Activated CD4-positive, alpha-beta T cell treated with anti-CD3 and anti-CD28 coated beads, Interleukin-2, amount 50 U/mL, for 1 hour (primary cell): Measurements from ENCODE around the gene SEMA3A.
"Not testable (repeated sequence)": the region's sequence is repeated elsewhere in the genome, so short reads cannot be mapped to it uniquely, and the experiment has no call there.

Experiments
- DNase-seq: peaks from one replicate; pipeline ENCODE4 v3.0.0-alpha.2; 2020

The SEMA3A gene

DNA sequence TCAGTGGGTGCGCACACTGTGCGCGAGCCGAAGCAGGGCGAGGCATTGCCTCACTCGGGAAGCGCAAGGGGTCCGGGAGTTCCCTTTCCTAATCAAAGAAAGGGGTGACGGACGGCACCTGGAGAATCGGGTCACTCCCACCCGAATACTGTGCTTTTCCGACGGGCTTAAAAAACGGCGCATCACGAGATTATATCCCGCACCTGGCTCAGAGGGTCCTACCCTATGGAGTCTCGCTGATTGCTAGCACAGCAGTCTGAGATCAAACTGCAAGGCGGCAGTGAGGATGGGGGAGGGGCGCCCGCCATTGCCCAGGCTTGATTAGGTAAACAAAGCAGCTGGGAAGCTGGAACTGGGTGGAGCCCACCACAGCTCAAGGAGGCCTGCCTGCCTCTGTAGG is 44.2 kb downstream of the SEMA3A start:
- DNase-seq: not testable (repeated sequence)

DNA sequence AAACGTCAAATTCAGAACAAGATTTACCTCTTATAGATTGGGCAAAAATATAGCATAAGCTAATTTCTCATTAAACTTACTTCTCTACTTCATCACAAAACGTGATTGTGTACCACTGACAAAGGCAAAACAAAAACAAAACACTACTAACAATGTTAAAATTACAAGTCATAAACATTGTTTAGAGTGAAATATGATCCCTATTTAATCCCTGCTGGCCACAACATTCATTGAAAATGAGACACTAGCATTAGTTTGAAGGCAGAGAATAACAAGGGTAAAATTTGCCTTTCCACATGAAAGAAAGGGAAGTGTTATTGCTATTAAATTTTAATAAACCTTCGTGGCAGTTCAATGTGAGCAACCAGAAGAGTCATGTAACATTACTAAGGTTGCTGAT is 45.0 kb downstream of the SEMA3A start:
- no peak for DNase-seq

DNA sequence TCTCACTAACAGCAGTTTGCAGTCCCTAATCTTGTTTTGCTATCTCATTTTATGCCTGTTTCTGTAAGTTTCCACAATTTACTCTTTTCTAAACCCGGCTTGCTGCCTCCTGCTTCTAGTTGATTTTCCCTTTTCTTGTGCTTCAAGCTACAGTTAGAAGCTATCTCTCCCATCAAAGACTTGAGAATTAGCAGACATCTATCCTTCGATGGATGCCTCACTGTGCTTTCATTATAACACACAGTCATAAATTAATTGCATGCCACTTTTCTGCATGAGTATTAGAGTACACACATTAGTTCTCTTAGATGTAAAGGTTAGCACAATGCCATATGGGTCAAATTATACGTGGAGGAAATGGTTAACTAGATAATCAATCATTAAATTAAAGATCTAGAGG is 48.7 kb downstream of the SEMA3A start:
- DNase-seq: no peak

DNA sequence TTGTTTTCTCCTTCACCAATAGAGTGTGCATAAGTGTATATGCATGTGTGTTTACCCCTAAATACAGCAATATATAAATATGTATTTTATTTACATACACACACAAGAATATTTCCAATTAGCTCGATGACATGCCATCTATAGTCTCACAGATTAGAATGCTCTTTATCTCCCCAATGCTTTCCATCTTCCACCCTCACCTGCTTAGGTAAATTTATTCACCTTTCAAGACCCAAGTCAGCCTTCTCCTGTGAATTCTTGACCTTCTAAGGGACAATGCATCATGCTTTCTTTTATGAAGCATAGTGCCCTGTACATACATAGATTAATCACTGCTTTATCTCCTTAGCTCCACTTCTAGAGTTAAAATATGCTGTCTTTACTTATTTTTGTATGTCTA is 49.7 kb downstream of the SEMA3A start:
- no peak for DNase-seq

DNA sequence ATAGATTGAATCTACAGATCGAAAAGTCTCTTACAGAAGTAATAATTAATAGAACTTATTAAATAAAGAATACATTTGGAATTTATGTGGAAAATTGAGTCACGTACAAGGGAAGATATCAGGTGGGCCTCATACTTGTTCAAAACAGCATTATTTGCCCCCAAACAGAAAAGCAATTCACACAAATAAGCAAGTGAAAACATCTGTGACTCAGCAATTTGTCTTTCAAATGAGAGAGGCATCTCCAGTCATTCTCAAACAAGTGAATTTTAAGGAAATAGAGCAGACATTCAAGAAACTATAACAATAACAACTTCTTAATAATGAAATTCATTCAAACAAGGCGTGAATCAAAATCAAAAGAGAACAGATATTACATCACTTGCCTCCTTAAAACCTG is 50.1 kb downstream of the SEMA3A start:
- DNase-seq: no peak

DNA sequence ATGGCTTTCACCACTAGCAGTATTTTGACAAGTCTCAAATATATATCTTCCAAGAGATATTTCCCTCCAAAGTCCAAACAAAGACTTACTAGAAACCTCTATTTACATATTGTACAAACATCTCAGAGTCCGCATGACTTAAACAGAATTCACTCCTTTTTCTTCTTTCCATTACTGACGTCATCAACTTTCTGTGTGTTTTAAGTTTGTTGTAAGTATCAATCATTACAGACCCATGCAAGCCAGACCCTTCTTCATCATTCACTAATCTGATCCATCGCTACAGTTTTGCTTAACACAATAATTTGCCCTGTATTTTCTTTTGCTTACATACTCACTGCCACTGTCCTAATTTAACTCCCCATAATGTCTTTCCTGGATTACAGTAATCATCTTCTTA is 51.9 kb downstream of the SEMA3A start:
- DNase-seq: no peak

DNA sequence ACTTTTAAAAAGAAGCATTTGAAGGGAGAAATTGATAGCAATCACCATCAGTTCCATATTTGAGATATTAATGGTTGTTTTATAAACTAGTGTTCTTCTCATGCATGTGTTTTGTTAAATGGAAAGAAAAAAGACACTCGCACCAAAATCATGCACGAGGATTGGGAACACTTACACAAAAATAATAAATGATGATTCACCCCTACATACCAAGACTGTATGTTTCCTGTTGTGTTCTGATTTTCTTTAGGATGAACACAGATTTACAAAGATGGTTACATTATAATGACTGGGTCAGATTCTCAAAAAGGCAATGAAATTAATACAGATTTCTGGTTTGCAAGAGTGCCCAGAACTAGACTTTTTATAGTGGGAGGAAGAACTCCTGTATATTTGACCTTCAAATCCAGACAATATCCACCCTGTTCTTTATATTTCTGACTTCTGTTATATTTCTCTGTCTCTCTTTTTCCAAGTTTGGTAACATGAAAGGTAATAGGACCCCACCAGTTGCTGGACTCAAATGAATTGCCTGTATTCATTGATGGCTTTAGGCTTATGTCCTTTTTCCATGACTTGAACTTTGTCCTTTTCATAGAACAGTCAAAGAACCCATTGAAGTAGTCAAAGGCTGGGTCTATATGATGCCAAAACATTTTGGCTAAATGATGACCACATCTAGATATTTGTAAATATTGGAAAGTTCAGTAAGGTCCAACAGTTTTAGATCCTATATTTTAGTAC is 54.4 kb downstream of the SEMA3A start:
- no peak for DNase-seq

GRCh38 chr7:84138411-84138810 is 56.2 kb downstream of the SEMA3A start:
- DNase-seq: no peak

DNA sequence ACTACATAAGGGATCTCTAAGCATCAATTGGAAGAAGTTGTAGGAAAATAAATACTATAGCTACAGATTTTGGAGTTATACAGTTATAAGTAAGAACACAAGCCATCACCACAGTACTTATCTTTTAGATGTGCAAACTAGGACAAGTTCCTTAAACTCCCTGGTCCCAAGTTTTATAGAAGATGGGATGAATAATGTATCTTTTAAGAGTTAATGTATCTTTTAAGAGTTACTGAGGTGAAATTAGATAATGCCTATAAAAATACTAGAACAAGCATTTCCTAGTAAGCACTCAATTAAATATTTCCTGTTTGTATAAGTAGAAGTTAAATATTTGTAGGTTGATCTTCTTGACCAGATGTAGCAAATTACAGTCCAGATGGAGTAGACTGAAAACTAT is 56.8 kb downstream of the SEMA3A start:
- no peak for DNase-seq

DNA sequence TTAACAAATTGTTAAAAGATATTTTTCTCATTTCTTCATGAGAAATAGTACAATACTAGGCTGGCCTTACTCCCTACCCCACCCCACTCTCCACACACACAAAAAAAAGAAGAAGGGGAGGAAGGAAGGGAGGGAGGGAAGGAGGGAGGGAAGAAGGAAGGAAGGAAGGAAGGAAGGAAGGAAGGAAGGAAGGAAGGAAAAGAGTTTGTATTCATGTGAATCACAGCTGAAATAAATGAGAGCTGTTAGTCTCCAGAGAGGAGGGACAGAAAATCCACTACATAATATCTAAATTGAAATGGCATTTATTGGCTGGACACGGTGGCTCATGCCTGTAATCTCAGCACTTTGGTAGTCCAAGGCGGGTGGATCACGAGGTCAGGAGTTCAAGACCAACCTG is 57.8 kb downstream of the SEMA3A start:
- DNase-seq: no peak

DNA sequence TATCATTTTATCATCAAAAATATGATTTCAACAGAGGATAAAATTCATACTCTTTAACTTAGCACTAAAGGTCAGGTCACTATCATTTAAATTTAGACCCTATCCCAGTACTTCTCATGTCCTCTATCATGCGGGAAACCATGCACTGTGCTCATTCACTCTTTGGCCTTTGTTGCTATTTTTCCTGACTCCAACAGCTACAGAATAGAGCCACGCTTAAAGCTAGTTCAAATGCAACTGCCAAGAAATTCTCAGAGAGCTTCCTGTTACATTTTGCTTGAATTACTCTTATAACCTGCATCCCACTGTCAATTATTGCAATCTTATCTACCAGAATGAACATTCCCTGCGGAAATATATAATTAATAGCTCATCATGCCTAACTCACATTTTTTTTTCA is 58.3 kb downstream of the SEMA3A start:
- DNase-seq: no peak

DNA sequence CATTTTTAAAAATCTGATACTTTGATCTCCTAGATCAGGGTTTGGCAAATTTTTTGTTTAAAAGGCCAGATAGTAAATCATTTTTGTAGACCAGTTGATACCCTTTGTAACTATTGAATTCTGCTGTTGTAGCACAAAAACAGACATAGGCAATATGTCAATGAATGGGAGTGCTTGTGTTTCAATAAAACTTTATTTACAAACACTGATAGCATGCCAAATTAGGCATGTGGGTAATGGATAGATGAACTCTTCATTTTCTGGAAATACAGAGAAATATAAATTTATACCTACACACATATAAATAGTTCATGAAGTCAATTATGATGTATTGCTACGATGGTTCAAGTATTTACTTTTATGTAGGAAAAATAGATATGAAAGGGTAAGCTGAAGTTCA is 60.4 kb downstream of the SEMA3A start:
- no peak for DNase-seq

DNA sequence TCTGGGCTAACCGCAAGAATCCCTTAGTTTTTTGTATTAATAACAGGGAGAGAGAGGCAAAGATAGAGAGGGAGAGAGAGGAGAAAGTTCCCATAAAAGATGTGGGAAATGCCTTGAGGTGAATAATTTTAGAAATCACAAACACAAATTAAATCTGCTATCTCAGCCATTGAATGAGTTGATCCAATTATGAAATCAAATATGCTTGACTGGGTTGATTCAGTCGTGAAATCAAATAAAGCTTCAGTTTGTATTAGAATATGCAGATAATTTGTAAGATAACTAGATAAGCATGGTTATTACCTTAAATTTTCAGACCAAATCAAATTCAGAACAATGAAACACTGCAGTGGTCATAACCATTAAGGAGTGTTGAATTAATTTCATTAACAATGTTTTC is 68.9 kb downstream of the SEMA3A start:
- no peak for DNase-seq

DNA sequence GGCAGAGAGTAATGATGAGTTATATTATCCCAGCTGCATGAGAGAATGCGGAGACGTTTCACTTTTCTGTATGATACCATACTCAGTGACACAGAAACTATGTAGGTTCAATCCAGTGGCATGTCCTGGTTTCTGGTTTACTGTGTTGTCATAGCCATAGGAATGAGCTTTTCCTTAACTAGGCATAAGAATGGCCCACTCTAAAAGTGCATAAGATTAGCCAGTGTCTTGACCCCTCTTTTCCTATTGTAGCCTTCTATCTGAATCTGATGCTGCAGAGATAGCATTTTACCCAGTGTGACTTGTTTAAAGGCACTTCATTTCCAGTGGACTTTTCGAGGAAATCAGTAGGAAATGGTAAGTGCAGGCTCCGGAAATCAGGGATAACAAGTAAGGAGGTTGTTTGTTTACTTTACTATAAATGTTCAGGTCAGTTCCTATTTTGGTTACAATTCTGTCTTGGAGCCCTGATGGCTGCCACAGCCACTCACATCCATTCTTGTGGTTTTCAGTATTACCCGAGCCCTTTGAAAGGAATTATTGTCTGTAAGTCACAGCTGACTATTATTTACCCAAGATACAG is 70.5 kb downstream of the SEMA3A start:
- no peak for DNase-seq

- DNase-seq: no peak
Measured at GRCh38 chr7:84122582-84123360, 71.8 kb downstream of the SEMA3A start.

DNA sequence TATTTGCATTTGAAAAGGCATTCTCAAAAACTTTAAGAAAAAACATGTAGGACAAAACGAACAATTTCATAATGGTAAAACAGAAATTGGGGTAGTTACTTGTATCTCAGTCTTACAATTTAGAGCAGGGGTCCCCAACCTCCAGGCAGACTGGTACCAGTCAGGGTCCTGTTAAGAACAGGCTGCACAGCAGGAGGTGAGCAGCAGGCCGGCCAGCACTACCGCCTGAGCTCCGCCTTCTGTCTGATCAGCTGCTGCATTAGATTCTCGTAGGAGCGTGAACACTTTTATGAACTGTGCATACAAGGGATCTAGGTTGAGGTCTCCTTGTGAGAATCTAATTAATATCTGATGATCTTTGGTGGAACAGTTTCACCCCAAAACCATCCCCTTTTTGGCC is 77.3 kb downstream of the SEMA3A start:
- DNase-seq: no peak

- DNase-seq: no peak
Measured at GRCh38 chr7:84113906-84114850, 80.4 kb downstream of the SEMA3A start.

GRCh38 chr7:84113286-84113685 is 81.3 kb downstream of the SEMA3A start:
- DNase-seq: no peak

DNA sequence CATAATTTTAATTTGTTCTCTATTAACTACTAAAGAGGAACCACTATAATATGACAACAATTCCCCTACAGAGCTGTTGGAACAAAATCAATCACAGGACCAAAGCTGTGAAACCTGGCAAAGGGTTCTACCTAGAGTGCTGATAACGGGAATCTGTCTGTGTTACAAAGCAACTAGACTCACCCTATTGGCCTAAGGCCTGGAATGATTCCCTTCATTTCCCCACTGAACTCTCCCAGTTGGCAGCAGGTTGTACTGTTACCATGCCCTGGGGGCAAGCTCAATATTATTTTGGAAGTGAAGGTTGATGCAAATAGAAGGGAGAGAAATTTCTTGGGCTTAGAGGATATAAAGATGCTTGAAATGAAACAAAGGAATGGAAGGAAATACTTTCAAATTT is 81.8 kb downstream of the SEMA3A start:
- DNase-seq: no peak

DNA sequence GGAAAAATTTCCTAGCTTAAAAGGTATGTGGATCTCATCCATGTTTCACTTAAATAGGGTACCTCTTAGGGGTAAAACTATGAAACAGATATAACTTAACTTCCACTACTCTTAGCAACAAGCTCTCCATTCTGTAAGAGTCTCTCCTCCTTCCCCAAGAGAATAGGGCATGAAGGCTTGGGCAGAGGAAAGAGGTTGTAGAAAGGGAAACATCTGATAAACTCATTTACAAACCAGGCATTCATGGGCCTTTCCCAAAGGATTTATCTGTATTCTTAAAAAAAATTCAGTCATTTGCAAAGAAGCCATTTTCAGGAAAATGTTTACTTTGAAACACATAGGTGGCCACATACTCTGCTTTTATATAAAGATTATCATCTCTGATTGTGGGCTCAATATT is 82.7 kb downstream of the SEMA3A start:
- no peak for DNase-seq

DNA sequence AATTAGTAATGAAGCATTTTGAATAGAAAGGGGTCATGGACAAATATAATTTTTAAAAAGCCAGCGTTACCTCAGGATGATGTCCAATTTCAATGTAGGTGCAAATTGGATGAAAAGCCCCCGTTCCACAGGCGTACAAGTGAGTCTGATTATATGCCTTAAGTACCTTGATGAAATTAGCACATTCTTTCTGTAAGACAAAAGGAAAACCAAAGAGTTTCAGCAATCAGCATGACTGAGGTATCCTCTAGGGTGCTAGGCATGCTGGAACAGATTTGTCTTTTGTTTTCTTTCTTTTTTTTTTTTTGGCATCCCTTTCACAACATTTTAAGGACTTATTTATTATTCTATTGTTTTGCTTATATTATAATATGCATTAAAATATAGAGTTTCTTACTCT is 84.2 kb downstream of the SEMA3A start:
- DNase-seq: no peak

GRCh38 chr7:84108787-84109186 is 85.8 kb downstream of the SEMA3A start:
- DNase-seq: no peak

DNA sequence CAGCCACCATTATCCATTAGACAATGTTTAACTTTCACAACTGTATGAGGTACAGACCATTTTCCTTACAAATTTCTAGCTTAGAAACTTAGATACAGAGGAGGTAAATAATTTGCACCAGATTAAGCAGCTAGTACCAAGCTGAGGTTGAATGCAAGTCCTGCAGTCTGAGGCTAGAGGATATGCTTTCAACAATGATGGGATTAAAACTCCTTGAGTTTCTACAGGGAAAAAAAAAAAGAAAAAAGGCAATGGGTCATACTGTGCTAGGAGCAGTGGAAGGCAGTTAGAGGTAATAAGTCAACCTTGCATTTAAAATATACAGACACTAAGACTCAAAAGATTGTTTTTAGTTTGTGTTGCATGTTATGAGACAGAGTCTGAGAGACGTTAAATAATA is 86.5 kb downstream of the SEMA3A start:
- no peak for DNase-seq
